OCI-LY7 (cell line): ENCODE data around the gene PDE6G. TPM values are rescaled to one million over a fixed set of nuclear protein-coding genes. Genes with fewer than 3 reads are reported as not detected.

ENCODE experiments used
- Bru-seq: library from RNA; stranded (reverse); fragments of 400-500 nt; gene quantifications from one replicate; lab custom pipeline; 2021; lab: Mats Ljungman, UMichigan
- BruChase-seq, 2 experiments: library from RNA; stranded (reverse); fragments of 400-500 nt; gene quantifications; one replicate each; lab custom pipeline; 2021; lab: Mats Ljungman, UMichigan
- BruUV-seq: library from RNA; stranded (reverse); fragments of 400-500 nt; replicated peaks from 2 replicates; lab custom pipeline; 2021; lab: Mats Ljungman, UMichigan
- CTCF ChIA-PET: fragments of 300-600 bp; sonication (Branson Sonifier 250); formaldehyde crosslinking; loops from one replicate; lab custom pipeline; 2022; ENCODE audit warnings: antibody characterized with exemption; ENCODE audit not compliant: unreplicated experiment; lab: Charles Lee
- POLR2A ChIA-PET: fragments of 300-600 bp; sonication (Branson Sonifier 250); formaldehyde crosslinking; loops from one replicate; lab custom pipeline; 2022; ENCODE audit warnings: antibody characterized with exemption; lab: Charles Lee
- DNase-seq: peaks from one replicate; pipeline ENCODE4 v3.0.0-alpha.2; 2015; ENCODE audit warnings: low spot score
- H2AFZ ChIP-seq: fragments of 200-600 bp; sonication (generic), shearing (Covaris generic); 2 replicates; pipeline ENCODE4 v1.6.1; 2014; ENCODE audit warnings: mild to moderate bottlenecking, antibody characterized with exemption, low read length, moderate library complexity
- H3K27ac ChIP-seq: fragments of 200-600 bp; sonication (generic); 2 replicates; pipeline ENCODE4 v1.5.1; 2014; ENCODE audit warnings: mixed run types, low read depth, mild to moderate bottlenecking, moderate library complexity, low read length, inconsistent platforms; ENCODE audit not compliant: poor library complexity, severe bottlenecking
- H3K36me3 ChIP-seq: fragments of 200-600 bp; sonication (generic); 2 replicates; pipeline ENCODE4 v1.6.1; 2014; ENCODE audit warnings: mild to moderate bottlenecking, antibody characterized with exemption, low read length, moderate library complexity, mixed read lengths; ENCODE audit not compliant: insufficient read depth
- H3K4me1 ChIP-seq: fragments of 200-600 bp; sonication (generic); 2 replicates; pipeline ENCODE4 v1.5.1; 2014; ENCODE audit warnings: mild to moderate bottlenecking, low read length; ENCODE audit not compliant: insufficient read depth, poor library complexity, severe bottlenecking
- H3K4me2 ChIP-seq: fragments of 200-600 bp; sonication (generic); 2 replicates; pipeline ENCODE4 v1.6.1; 2014; ENCODE audit warnings: mild to moderate bottlenecking, low read length
- H3K4me3 ChIP-seq: fragments of 200-600 bp; sonication (generic); 2 replicates; pipeline ENCODE4 v1.5.1; 2014; ENCODE audit warnings: mild to moderate bottlenecking, low read depth, low read length; ENCODE audit not compliant: poor library complexity, severe bottlenecking
- H3K79me2 ChIP-seq: fragments of 200-600 bp; sonication (generic); 2 replicates; pipeline ENCODE4 v1.6.1; 2016; ENCODE audit warnings: low read depth, mild to moderate bottlenecking, low read length, moderate library complexity, mixed read lengths; ENCODE audit not compliant: insufficient read depth
- H3K9me2 ChIP-seq: fragments of 200-600 bp; sonication (generic); 2 replicates; pipeline ENCODE4 v1.6.1; 2016; ENCODE audit warnings: mild to moderate bottlenecking, low read length, mixed read lengths; ENCODE audit not compliant: insufficient read depth
- H3K9me3 ChIP-seq: fragments of 200-600 bp; sonication (generic); 2 replicates; pipeline ENCODE4 v1.6.1; 2014; ENCODE audit warnings: mild to moderate bottlenecking, mixed run types, low read length, mixed read lengths
- H4K20me1 ChIP-seq: fragments of 200-600 bp; sonication (generic); 2 replicates; pipeline ENCODE4 v1.6.1; 2014; ENCODE audit warnings: mild to moderate bottlenecking, antibody characterized with exemption, low read length, moderate library complexity, mixed read lengths; ENCODE audit not compliant: insufficient read depth
- EZH2phosphoT487 ChIP-seq: fragments of 200-600 bp; sonication (generic); IDR thresholded peaks from 2 replicates; pipeline ENCODE4 v1.6.1; 2018; ENCODE audit warnings: low read depth, borderline replicate concordance, mild to moderate bottlenecking, mixed run types, antibody characterized with exemption, low read length, moderate library complexity, mixed read lengths
- intact Hi-C: fragments of 100-400 bp; cut with micrococcal nuclease; formaldehyde crosslinking; loops from one replicate; pipeline ENCODE4 v1.10.0; 2022; ENCODE audit not compliant: unreplicated experiment
- long read RNA-seq: library from polyadenylated mRNA; stranded (forward); transcript quantifications from one replicate; pipeline ENCODE4 v2.0.0, GENCODE V29; 2022
- total RNA-seq, 2 experiments: library from RNA; depleted of rRNA in 1 of 2; stranded (reverse); fragments of >200 nt in 1 of 2; shearing (Covaris generic) in 1 of 2; gene quantifications; 2 replicates each; pipeline ENCODE4 v1.2.3, GENCODE V29; 2014 to 2022
- TF ChIP-seq, protein P1 (sequence below): fragments of 200-600 bp; sonication (generic); conservative IDR thresholded peaks from 2 replicates; pipeline ENCODE4 v1.5.1; 2014; ENCODE audit warnings: mild to moderate bottlenecking, antibody characterized with exemption, low read length, moderate library complexity, mixed read lengths

PDE6G gene
- total RNA-seq (2014; rRNA removed; shearing (Covaris generic)) (not detected in 2 replicates), total RNA-seq (2022) (0.44 TPM in 1 of 2 replicates, not detected in the other), Bru-seq, nascent RNA (percentile 34 among the genes with signal in this experiment), BruChase-seq, experiment 1, labeled RNA remaining after a 6-hour chase (percentile 38 among the genes with signal in this experiment), BruChase-seq, experiment 2, labeled RNA remaining after a 2-hour chase (percentile 32 among the genes with signal in this experiment)
- long read RNA-seq, partial matches to known transcripts = 0 of 3 reads
- long read RNA-seq, other reads (novel, unspliced or antisense) = 3 of 3 reads

DNA sequence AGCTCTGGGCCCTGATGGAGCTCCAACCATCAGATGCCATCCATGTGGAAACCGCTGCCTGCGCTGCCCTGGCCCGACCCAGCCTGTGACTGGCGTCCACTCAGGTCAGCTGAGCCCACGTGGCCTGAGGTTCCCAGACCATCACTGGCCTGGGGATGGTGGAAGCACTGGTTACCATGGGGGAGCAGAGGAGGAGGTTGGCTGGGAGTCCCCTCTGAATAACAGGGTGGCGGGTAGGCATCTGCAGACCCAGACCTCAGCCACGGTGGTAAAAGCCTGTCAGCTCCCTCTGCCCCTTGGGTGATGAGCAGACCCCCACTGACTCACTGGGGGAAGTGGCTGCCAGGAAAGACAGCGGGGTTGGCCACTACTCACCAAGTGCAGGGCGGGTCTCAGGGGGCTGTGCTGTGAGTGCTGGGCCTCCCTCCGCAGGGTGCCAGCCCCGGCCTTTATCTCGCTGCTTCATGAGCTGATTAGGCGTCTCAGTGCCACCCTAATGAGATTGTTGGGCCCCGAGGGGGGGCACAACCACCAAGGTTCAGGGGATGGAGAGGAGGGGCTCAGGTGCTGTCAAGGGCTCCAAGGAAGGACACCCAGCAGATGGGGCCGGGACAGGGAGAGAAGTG, at the start of gene PDE6G:
Gene PDE6G, minus strand, starts transcription at position 425 of the 626 bp plus-strand sequence. CDS start 3,237 bp downstream, outside the sequence.
- Histone ChIP-seq H3K36me3 (no peaks in the 10 kb centered on the region; the same call in 1 of the 2 replicates), H3K4me3 (no peak within 1 kb of the TSS), H3K4me1 (peaks cover 30% of the 10 kb centered on the region), H3K79me2 (no peaks in the 10 kb centered on the region), H3K9me2 (no peaks in the 10 kb centered on the region), H3K4me2 (no peak within 1 kb of the TSS), H2AFZ (no peak within 1 kb of the TSS), H4K20me1 (no peaks in the 10 kb centered on the region), H3K9me3 (no peaks in the 10 kb centered on the region), H3K27ac (no peak within 1 kb of the TSS)
- no TSS peak for BruUV-seq
- intact Hi-C loops = no loop called here
- TF ChIP-seq EZH2phosphoT487 = no peak
- TF ChIP-seq, protein P1, sequence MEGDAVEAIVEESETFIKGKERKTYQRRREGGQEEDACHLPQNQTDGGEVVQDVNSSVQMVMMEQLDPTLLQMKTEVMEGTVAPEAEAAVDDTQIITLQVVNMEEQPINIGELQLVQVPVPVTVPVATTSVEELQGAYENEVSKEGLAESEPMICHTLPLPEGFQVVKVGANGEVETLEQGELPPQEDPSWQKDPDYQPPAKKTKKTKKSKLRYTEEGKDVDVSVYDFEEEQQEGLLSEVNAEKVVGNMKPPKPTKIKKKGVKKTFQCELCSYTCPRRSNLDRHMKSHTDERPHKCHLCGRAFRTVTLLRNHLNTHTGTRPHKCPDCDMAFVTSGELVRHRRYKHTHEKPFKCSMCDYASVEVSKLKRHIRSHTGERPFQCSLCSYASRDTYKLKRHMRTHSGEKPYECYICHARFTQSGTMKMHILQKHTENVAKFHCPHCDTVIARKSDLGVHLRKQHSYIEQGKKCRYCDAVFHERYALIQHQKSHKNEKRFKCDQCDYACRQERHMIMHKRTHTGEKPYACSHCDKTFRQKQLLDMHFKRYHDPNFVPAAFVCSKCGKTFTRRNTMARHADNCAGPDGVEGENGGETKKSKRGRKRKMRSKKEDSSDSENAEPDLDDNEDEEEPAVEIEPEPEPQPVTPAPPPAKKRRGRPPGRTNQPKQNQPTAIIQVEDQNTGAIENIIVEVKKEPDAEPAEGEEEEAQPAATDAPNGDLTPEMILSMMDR = no peak
- CTCF ChIA-PET = no interaction called here
- POLR2A ChIA-PET = interaction anchor here (1.6 kb wide), 1 partner anchor 9 kb away, joined by 3 read pairs; no protein-coding TSS in a partner anchor
- no peak for DNase-seq

DNA sequence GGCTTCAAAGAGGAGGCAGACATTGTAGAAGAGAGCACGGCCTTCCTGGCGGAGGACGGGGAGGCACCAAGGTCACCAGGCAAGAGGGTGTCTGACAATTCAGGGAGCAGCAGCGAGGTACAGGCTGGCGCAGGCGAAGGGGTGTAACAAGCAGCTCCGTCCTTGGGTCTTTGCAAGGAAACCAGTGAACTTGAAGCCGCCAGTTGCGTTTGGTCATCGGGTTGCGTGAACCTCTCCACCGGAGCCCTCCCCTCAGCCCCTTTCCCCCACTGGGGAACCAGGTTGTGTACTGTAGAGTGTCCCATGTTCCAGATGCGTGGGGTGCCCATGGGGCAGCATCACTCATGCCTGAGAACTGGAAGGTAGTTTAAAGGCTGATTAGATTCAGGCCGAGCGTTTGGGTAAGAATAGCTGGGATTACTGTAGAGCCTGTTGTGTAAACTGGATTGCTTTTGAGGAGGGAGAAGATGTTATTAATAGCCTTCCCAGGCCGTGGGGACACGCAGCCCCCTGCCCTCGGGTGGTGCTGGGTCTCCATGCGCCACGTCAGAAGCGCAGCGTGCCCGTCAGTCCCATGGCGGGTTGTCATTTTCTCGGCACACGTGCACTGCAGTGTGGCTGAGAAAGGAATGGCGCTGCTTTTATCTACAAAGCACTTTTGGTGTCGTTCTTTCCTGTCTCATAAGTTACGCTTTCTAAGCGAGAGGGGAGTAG, 49.3 kb upstream of the PDE6G start:
- H2AFZ ChIP-seq = no peak overlapping the region
- no peak overlapping the region for H3K27ac ChIP-seq
- H3K79me2 ChIP-seq = peaks cover 50% of the 10 kb centered on the region
- intact Hi-C loops = no loop called here
- H3K4me1 ChIP-seq = peaks cover 25% of the 10 kb centered on the region
- no peak for TF ChIP-seq EZH2phosphoT487
- TF ChIP-seq, protein P1 = no peak
- CTCF ChIA-PET = no interaction called here
- no peaks in the 10 kb centered on the region for H3K9me3 ChIP-seq
- no peak for DNase-seq
- no peaks in the 10 kb centered on the region for H3K9me2 ChIP-seq
- TSS peak; percentile 32 for BruUV-seq
- peaks cover 12% of the 10 kb centered on the region; the same call in 1 of the 2 replicates for H4K20me1 ChIP-seq
- no peak overlapping the region for H3K4me2 ChIP-seq
- peaks cover 85% of the 10 kb centered on the region for H3K36me3 ChIP-seq
- POLR2A ChIA-PET = no interaction called here
- no peak overlapping the region for H3K4me3 ChIP-seq
